Smooth muscle cell (in vitro differentiated cells): ENCODE measurements around the gene SIRPG. TPM values are rescaled to one million over a fixed set of nuclear protein-coding genes. Genes with fewer than 3 reads are reported as not detected.

Source experiments
- DNase-seq: peaks from one replicate; lab custom pipeline; 2025; ENCODE audit not compliant: unreplicated experiment; lab: John Stamatoyannopoulos, UW
- H2AFZ ChIP-seq: fragments of 200-600 bp; sonication (generic); 2 replicates; pipeline ENCODE4 v1.6.0; 2016; ENCODE audit warnings: antibody characterized with exemption, low read depth, mild to moderate bottlenecking
- H3F3A ChIP-seq: fragments of 200-600 bp; sonication (generic); 2 replicates; pipeline ENCODE4 v1.6.0; 2017; ENCODE audit warnings: antibody characterized with exemption, low read depth
- H3K27ac ChIP-seq: fragments of 200-600 bp; sonication (generic); 2 replicates; pipeline ENCODE4 v1.5.1; 2016; ENCODE audit warnings: low read depth, mild to moderate bottlenecking
- H3K27me3 ChIP-seq: fragments of 200-600 bp; sonication (generic); 2 replicates; pipeline ENCODE4 v1.6.1; 2016; ENCODE audit warnings: low read depth, mild to moderate bottlenecking
- H3K36me3 ChIP-seq: fragments of 200-600 bp; sonication (generic); 2 replicates; pipeline ENCODE4 v1.5.1; 2016; ENCODE audit warnings: low read depth
- H3K4me1 ChIP-seq: fragments of 200-600 bp; sonication (generic); 2 replicates; pipeline ENCODE4 v1.5.1; 2016; ENCODE audit warnings: low read depth
- H3K4me2 ChIP-seq: fragments of 200-600 bp; sonication (generic); 2 replicates; pipeline ENCODE4 v1.6.0; 2016; ENCODE audit warnings: mild to moderate bottlenecking
- H3K4me3 ChIP-seq: fragments of 200-600 bp; sonication (generic); 2 replicates; pipeline ENCODE4 v1.5.1; 2016; ENCODE audit warnings: mild to moderate bottlenecking
- H3K79me2 ChIP-seq: fragments of 200-600 bp; sonication (generic); 2 replicates; pipeline ENCODE4 v1.6.0; 2016; ENCODE audit warnings: low read depth, mild to moderate bottlenecking
- H3K9ac ChIP-seq: fragments of 200-600 bp; sonication (generic); 2 replicates; pipeline ENCODE4 v1.6.0; 2016; ENCODE audit warnings: low read depth
- H3K9me3 ChIP-seq: fragments of 200-600 bp; sonication (generic); replicated peaks from 2 replicates; pipeline ENCODE4 v1.5.1; 2016; ENCODE audit warnings: low read depth
- H4K20me1 ChIP-seq: fragments of 200-600 bp; sonication (generic); 2 replicates; pipeline ENCODE4 v1.6.0; 2016; ENCODE audit warnings: low read depth
- WGBS: methylation state at CpG from one replicate; pipeline ENCODE4 v1.1.7; 2016; ENCODE audit warnings: low lambda C conversion rate; 5-methylcytosine and 5-hydroxymethylcytosine counted together
- polyA plus RNA-seq: library from polyadenylated mRNA; unstranded; fragments of >200 nt; fragmentation: Nextera tagmentation; extraction: Ambion mirVana; gene quantifications from 2 replicates; pipeline ENCODE4 v1.2.1, GENCODE V29; 2016
- total RNA-seq: library from RNA; depleted of rRNA; stranded (reverse); fragments of >200 nt; gene quantifications from 2 replicates; pipeline ENCODE4 v1.2.3, GENCODE V29; 2014
- TF ChIP-seq, protein P1 (sequence below): fragments of 200-600 bp; sonication (generic); IDR thresholded peaks from 2 replicates; pipeline ENCODE4 v1.5.1; 2017; ENCODE audit warnings: borderline replicate concordance, mild to moderate bottlenecking, antibody characterized with exemption; ENCODE audit not compliant: insufficient read depth, poor library complexity, severe bottlenecking

Gene SIRPG
- total and polyA plus RNA-seq, 2 experiments from 2014 or later: not detected

DNA sequence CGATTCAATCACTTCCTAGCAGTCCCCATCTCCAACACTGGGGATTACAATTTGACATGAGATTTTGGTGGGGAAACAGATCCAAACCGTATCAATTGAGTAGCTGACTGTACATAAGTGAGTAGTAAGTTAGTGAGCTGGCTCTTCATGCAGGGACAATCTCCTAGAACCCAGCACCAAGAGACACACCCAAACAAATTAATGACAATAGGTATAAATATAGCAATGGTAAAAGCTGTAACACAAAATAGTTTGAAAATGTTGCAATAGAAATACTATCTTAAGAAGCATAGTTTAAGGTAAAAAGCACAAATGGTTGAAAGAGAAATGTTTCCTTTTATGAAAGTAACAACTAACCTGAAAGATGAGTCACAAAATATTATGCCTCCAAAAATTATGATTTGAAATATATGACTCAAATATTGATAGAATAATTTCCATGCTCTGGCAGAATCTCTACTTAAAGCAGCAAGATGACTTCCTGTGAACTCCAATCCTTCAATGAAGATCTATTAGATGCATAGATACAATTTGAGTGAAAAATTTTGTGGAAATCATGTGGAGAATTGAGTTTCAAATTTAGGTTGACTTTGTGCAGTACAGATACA lies 32.4 kb downstream of the SIRPG start:
- no peaks in the 10 kb centered on the region for H3F3A ChIP-seq
- H4K20me1 ChIP-seq: no peaks in the 10 kb centered on the region
- no peaks in the 10 kb centered on the region for H3K27me3 ChIP-seq
- no peak overlapping the region for H3K4me3 ChIP-seq
- WGBS: 77% methylated on average over 2 of the region's 2 CpGs
- no peak for DNase-seq
- H3K9ac ChIP-seq: no peak overlapping the region
- no peaks in the 10 kb centered on the region for H3K9me3 ChIP-seq
- H3K79me2 ChIP-seq: no peaks in the 10 kb centered on the region
- H3K36me3 ChIP-seq: no peaks in the 10 kb centered on the region
- H3K27ac ChIP-seq: no peak overlapping the region
- TF ChIP-seq, protein P1, sequence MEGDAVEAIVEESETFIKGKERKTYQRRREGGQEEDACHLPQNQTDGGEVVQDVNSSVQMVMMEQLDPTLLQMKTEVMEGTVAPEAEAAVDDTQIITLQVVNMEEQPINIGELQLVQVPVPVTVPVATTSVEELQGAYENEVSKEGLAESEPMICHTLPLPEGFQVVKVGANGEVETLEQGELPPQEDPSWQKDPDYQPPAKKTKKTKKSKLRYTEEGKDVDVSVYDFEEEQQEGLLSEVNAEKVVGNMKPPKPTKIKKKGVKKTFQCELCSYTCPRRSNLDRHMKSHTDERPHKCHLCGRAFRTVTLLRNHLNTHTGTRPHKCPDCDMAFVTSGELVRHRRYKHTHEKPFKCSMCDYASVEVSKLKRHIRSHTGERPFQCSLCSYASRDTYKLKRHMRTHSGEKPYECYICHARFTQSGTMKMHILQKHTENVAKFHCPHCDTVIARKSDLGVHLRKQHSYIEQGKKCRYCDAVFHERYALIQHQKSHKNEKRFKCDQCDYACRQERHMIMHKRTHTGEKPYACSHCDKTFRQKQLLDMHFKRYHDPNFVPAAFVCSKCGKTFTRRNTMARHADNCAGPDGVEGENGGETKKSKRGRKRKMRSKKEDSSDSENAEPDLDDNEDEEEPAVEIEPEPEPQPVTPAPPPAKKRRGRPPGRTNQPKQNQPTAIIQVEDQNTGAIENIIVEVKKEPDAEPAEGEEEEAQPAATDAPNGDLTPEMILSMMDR: no peak
- H2AFZ ChIP-seq: no peak overlapping the region
- no peak overlapping the region for H3K4me2 ChIP-seq
- no peaks in the 10 kb centered on the region for H3K4me1 ChIP-seq

- Histone ChIP-seq H3K27me3 (no peaks in the 10 kb centered on the region), H3F3A (no peaks in the 10 kb centered on the region), H3K4me2 (no peak overlapping the region), H3K4me1 (no peaks in the 10 kb centered on the region), H2AFZ (no peak overlapping the region), H3K27ac (no peak overlapping the region), H3K9me3 (no peaks in the 10 kb centered on the region), H3K9ac (no peak overlapping the region), H4K20me1 (no peaks in the 10 kb centered on the region), H3K4me3 (no peak overlapping the region), H3K36me3 (no peaks in the 10 kb centered on the region), H3K79me2 (no peaks in the 10 kb centered on the region)
- no peak for DNase-seq
- WGBS: 89% methylated on average over 14 of the region's 14 CpGs
- TF ChIP-seq, protein P1: no peak
Measured at GRCh38 chr20:1623501-1624205, 33.9 kb downstream of the SIRPG start.

DNA sequence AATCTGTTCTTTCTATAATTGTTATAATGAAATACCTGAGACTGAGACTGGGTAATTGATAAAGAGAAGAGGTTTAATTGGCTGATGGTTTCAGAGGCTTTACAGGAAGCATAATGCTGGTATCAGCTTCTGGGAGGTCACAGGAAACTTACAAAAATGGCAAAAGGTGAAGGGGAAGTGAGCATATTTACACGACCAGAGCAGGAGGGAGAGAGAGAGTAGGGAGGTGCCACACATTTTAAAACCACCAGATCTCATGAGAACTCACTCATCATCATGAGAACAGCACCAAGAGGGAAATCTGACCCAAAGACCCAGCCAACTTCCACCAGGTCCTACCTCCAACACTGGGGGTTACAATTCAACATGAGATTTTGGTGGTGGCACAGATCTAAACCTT lies 35.1 kb downstream of the SIRPG start:
- H3K27me3 ChIP-seq: no peaks in the 10 kb centered on the region
- TF ChIP-seq, protein P1: no peak
- H3F3A ChIP-seq: no peaks in the 10 kb centered on the region
- DNase-seq: no peak
- H3K9me3 ChIP-seq: no peaks in the 10 kb centered on the region
- H3K4me2 ChIP-seq: no peak overlapping the region
- H4K20me1 ChIP-seq: no peaks in the 10 kb centered on the region
- H3K36me3 ChIP-seq: no peaks in the 10 kb centered on the region
- WGBS: 50% methylated on average over 1 of the region's 1 CpG
- H3K4me3 ChIP-seq: no peak overlapping the region
- no peak overlapping the region for H3K9ac ChIP-seq
- no peak overlapping the region for H3K27ac ChIP-seq
- H3K79me2 ChIP-seq: no peaks in the 10 kb centered on the region
- H2AFZ ChIP-seq: no peak overlapping the region
- H3K4me1 ChIP-seq: no peaks in the 10 kb centered on the region
